GM23248 (cell line): ENCODE measurements around the gene VSTM2B. TPM values are rescaled to one million over a fixed set of nuclear protein-coding genes. Genes with fewer than 3 reads are reported as not detected.
A peak's percentile ranks its signal among the peaks of the same experiment; 100 is the strongest.

Source experiments
- DNase-seq: peaks from one replicate; pipeline ENCODE4 v3.0.0-alpha.2; 2015
- H2AFZ ChIP-seq: fragments of 200-600 bp; sonication (generic); 2 replicates; pipeline ENCODE4 v1.6.1; 2016; ENCODE audit warnings: antibody characterized with exemption
- H3F3A ChIP-seq: fragments of 200-600 bp; sonication (generic); 2 replicates; pipeline ENCODE4 v1.6.1; 2016; ENCODE audit warnings: mild to moderate bottlenecking, antibody characterized with exemption, mixed run types; ENCODE audit not compliant: insufficient read depth
- H3K27ac ChIP-seq: fragments of 200-600 bp; sonication (generic); 2 replicates; pipeline ENCODE4 v1.5.1; 2016; ENCODE audit warnings: mild to moderate bottlenecking
- H3K27me3 ChIP-seq: fragments of 200-600 bp; sonication (generic); replicated peaks from 2 replicates; pipeline ENCODE4 v1.6.1; 2016; ENCODE audit warnings: mild to moderate bottlenecking; ENCODE audit not compliant: insufficient read depth
- H3K36me3 ChIP-seq: fragments of 200-600 bp; sonication (generic); 2 replicates; pipeline ENCODE4 v1.6.1; 2016; ENCODE audit warnings: low read depth, mild to moderate bottlenecking
- H3K4me1 ChIP-seq: fragments of 200-600 bp; sonication (generic); 2 replicates; pipeline ENCODE4 v1.6.1; 2016; ENCODE audit warnings: mild to moderate bottlenecking; ENCODE audit not compliant: insufficient read depth
- H3K4me2 ChIP-seq: fragments of 200-600 bp; sonication (generic); one replicate; pipeline ENCODE4 v1.6.1; 2016; ENCODE audit warnings: mild to moderate bottlenecking; ENCODE audit not compliant: unreplicated experiment
- H3K4me3 ChIP-seq: fragments of 200-600 bp; sonication (generic); 2 replicates; pipeline ENCODE4 v1.5.1; 2016; ENCODE audit warnings: mild to moderate bottlenecking
- H3K79me2 ChIP-seq: fragments of 200-600 bp; sonication (generic); 2 replicates; pipeline ENCODE4 v1.6.1; 2016; ENCODE audit warnings: mild to moderate bottlenecking; ENCODE audit not compliant: insufficient read depth
- H3K9ac ChIP-seq: fragments of 200-600 bp; sonication (generic); 2 replicates; pipeline ENCODE4 v1.6.1; 2016; ENCODE audit warnings: mild to moderate bottlenecking
- H3K9me2 ChIP-seq: fragments of 200-600 bp; sonication (generic); 2 replicates; pipeline ENCODE4 v1.6.1; 2016; ENCODE audit warnings: mixed run types, mild to moderate bottlenecking, moderate library complexity; ENCODE audit not compliant: insufficient read depth
- H3K9me3 ChIP-seq: fragments of 200-600 bp; sonication (generic); one replicate; pipeline ENCODE4 v1.6.1; 2017; ENCODE audit warnings: low read depth
- H4K20me1 ChIP-seq: fragments of 200-600 bp; sonication (generic); 2 replicates; pipeline ENCODE4 v1.6.0; 2016; ENCODE audit not compliant: insufficient read depth
- EZH2 ChIP-seq: fragments of 200-600 bp; sonication (generic); IDR thresholded peaks from 2 replicates; pipeline ENCODE4 v1.6.1; 2018; ENCODE audit warnings: antibody characterized with exemption, mild to moderate bottlenecking; ENCODE audit not compliant: insufficient read depth, poor library complexity, severe bottlenecking
- EZH2phosphoT487 ChIP-seq: fragments of 200-600 bp; sonication (generic); IDR thresholded peaks from 2 replicates; pipeline ENCODE4 v1.6.1; 2018; ENCODE audit warnings: antibody characterized with exemption, moderate library complexity, mild to moderate bottlenecking, low read depth; ENCODE audit not compliant: insufficient read depth
- WGBS, 2 experiments: methylation state at CpG; one replicate each; pipeline ENCODE4 v1.1.6; 2015 to 2017; ENCODE audit warnings: low lambda C conversion rate in 2 of 2, low coverage in 1 of 2; ENCODE audit errors: missing lambda C conversion rate in 2 of 2; 5-methylcytosine and 5-hydroxymethylcytosine counted together
- in situ Hi-C: fragments of 300-500 bp; cut with MboI; formaldehyde crosslinking; loops from 2 replicates; pipeline ENCODE4 v1.15.0; 2020
- polyA plus RNA-seq: library from polyadenylated mRNA; unstranded; fragments of >200 nt; fragmentation: Nextera tagmentation; extraction: Ambion mirVana; gene quantifications from 2 replicates; pipeline ENCODE4 v1.2.1, GENCODE V29; 2016
- total RNA-seq: library from RNA; depleted of rRNA; stranded (reverse); fragments of >200 nt; shearing (Covaris generic); gene quantifications from 2 replicates; pipeline ENCODE4 v1.2.3, GENCODE V29; 2014

The VSTM2B gene
- total and polyA plus RNA-seq, 2 experiments from 2014 or later = not detected

DNA sequence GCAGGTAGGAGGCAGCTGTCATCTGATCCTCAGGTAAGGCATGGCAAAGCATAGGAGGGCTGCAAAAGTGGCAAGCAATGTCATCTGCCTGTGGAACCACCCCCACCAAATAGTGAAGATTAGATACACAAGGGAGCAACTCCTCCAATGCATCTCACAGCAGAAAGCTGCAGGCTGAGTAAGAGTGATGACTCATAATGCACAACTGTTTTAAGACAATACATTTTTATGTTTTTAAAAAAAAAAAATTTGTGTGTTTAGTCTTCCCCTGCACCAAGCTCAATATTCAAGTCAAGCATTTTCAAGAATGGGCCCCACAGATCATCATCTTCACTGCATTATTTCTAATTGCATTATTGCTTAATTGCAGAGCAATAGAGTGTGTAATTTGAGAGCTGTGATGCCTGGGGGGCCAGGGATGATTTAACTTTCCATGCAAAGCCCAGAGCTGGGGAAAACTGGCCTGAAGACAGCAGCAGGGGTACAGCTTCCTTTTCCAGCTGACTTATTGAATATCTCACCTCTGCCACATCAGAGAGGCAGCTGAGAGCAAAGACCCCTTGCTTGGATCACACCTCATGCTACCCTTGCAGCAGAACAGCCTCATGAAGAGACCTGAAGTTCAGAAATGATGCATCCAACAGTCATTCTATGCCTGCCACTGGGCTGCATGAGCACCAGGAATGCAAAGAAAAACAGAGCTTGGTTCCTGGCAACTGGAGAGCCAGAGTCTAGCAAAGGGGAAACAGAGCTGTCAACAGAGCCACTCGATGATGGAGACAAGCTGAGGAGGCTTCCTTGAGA is 57.6 kb downstream of the VSTM2B start:
- in situ Hi-C loops = no loop called here
- Histone ChIP-seq H3K79me2 (no peaks in the 10 kb centered on the region), H3K36me3 (no peaks in the 10 kb centered on the region), H3K4me3 (no peak overlapping the region), H3K4me2 (no peak overlapping the region), H3K27me3 (no peaks in the 10 kb centered on the region), H3K9ac (no peak overlapping the region), H3F3A (no peaks in the 10 kb centered on the region), H2AFZ (no peak overlapping the region), H4K20me1 (no peaks in the 10 kb centered on the region), H3K4me1 (0 out of 2 replicates have a peak, but pooled peaks cover 4% of the 10 kb centered on the region), H3K9me3 (no peaks in the 10 kb centered on the region), H3K27ac (no peak overlapping the region), H3K9me2 (no peaks in the 10 kb centered on the region)
- WGBS, 2 experiments = 77 to 79% methylated on average over 1 of the region's 1 CpG
- no peak for TF ChIP-seq EZH2phosphoT487
- TF ChIP-seq EZH2 = no peak
- peak; percentile 48 for DNase-seq

DNA sequence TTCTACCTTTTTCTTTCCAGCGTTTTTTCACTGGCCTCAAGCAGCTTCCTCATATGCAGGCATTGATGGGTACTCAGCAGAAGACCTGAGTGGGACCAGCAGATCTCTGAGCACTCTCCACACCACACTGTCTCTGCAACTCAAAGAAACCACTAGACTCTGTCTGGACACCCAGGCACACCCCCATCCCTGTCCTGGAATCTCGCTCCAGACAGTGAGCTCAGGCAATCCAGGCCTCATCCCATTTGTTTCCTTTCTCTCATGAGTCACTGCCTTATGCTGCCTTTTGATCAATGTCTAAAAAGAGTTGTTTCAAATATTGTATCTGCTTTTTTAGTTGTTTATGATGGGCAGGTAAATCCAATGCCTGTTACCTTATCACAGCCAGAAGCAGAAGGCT is 60.6 kb downstream of the VSTM2B start:
- Histone ChIP-seq H3K9ac (no peak overlapping the region), H3K4me1 (0 out of 2 replicates have a peak, but pooled peaks cover 4% of the 10 kb centered on the region), H3K79me2 (no peaks in the 10 kb centered on the region), H3K27me3 (peaks cover 2% of the 10 kb centered on the region; the same call in 1 of the 2 replicates), H3K4me2 (no peak overlapping the region), H4K20me1 (no peaks in the 10 kb centered on the region), H3K36me3 (no peaks in the 10 kb centered on the region), H2AFZ (no peak overlapping the region), H3K27ac (no peak overlapping the region), H3K9me2 (no peaks in the 10 kb centered on the region), H3F3A (no peaks in the 10 kb centered on the region), H3K9me3 (no peaks in the 10 kb centered on the region), H3K4me3 (no peak overlapping the region)
- 39 to 49% methylated on average over 2 of the region's 2 CpGs for WGBS, 2 experiments
- no peak for DNase-seq
- TF ChIP-seq EZH2 = no peak
- in situ Hi-C loops = no loop called here

DNA sequence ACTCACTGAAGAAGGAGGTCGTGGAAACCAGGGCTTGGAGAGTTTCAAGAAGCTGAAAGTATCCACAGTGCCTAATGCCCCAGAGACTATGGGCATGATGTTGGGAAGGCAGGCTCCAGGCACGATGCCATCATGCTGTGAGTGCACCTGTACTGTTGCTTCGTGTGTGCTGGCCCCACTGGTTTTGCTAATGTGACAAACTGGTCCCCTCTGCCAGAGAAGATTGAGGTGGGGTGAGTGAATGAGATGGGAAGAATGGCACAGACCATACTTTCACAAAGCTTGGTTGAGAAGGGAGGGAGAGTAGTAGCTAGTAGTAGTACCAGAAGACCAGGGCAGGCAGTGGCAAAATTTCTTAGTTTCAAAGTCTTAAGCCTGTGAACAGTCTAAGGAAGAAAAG is 61.3 kb downstream of the VSTM2B start:
- no peaks in the 10 kb centered on the region for H4K20me1 ChIP-seq
- WGBS, 2 experiments = 49 to 50% methylated on average over 3 of the region's 3 CpGs
- H3K4me2 ChIP-seq = no peak overlapping the region
- DNase-seq = no peak
- H3K36me3 ChIP-seq = no peaks in the 10 kb centered on the region
- no peak overlapping the region for H3K27ac ChIP-seq
- TF ChIP-seq EZH2phosphoT487 (no peak), EZH2 (no peak)
- no peaks in the 10 kb centered on the region for H3K9me3 ChIP-seq
- no peak overlapping the region for H2AFZ ChIP-seq
- no peaks in the 10 kb centered on the region for H3K79me2 ChIP-seq
- no peaks in the 10 kb centered on the region for H3F3A ChIP-seq
- no peak overlapping the region for H3K4me3 ChIP-seq
- 0 out of 2 replicates have a peak, but pooled peaks cover 4% of the 10 kb centered on the region for H3K4me1 ChIP-seq
- peaks cover 7% of the 10 kb centered on the region for H3K27me3 ChIP-seq
- H3K9me2 ChIP-seq = no peaks in the 10 kb centered on the region
- H3K9ac ChIP-seq = no peak overlapping the region
- in situ Hi-C loops = no loop called here

DNA sequence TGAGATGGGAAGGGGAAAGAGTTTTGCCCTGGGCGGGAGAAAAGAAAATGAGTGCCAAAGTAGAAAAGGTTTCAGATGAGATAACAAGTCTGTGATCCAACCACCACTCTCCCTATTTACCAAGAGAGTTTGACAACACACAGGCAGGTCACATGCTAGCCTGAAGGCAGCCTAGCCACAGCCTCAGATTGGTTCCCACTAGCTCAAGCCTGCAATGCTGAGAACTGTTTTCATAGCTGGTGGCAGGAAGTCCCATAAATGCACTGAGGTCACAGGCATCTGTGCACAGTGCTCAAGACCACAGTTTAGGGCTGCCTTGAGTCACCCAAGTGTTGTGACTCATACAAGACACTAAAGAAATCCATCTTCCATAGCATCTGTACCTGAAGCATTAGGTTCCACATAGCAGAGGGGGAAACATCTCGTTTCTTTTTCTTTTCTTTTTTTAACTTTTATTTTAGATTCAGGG is 61.8 kb downstream of the VSTM2B start:
- WGBS, 2 experiments = 38 to 52% methylated on average over 2 of the region's 2 CpGs
- no peak overlapping the region for H2AFZ ChIP-seq
- H3K9me3 ChIP-seq = no peaks in the 10 kb centered on the region
- peaks cover 7% of the 10 kb centered on the region for H3K27me3 ChIP-seq
- no peak overlapping the region for H3K9ac ChIP-seq
- in situ Hi-C loops = no loop called here
- H3K4me1 ChIP-seq = 0 out of 2 replicates have a peak, but pooled peaks cover 4% of the 10 kb centered on the region
- H3K79me2 ChIP-seq = no peaks in the 10 kb centered on the region
- peak; percentile 40 for DNase-seq
- no peak overlapping the region for H3K4me2 ChIP-seq
- no peaks in the 10 kb centered on the region for H3K36me3 ChIP-seq
- TF ChIP-seq EZH2phosphoT487 = no peak
- no peak for TF ChIP-seq EZH2
- no peaks in the 10 kb centered on the region for H3K9me2 ChIP-seq
- H3K4me3 ChIP-seq = no peak overlapping the region
- H4K20me1 ChIP-seq = no peaks in the 10 kb centered on the region
- H3F3A ChIP-seq = no peaks in the 10 kb centered on the region
- H3K27ac ChIP-seq = no peak overlapping the region
